GM18511 (cell line): ENCODE measurements around the gene LIPE.

Experiments used
- ATAC-seq: cut with Tn5 transposase; IDR thresholded peaks from one replicate; pipeline ENCODE4 v1.9.1; 2021; ENCODE audit warnings: mild to moderate bottlenecking, moderate library complexity; ENCODE audit not compliant: unreplicated experiment

The LIPE gene

DNA sequence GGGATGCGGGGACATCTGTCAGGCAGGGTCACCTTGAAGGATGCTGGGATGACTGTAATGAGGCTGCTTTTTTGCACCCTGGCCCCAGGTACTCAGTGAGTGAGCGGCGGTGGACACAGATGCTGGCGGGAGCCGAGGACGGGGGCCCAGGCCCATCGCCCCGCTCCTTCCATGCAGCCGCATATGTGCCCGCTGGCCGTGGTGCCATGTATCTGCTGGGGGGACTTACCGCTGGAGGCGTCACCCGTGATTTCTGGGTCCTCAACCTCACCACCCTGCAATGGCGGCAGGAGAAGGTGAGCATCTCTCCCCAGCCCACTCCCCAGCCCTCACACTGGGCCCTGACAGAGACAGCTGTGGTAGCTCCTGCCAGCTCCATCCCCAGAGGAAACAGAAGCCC is 70.5 kb downstream of the LIPE start:
- ATAC-seq: no peak

DNA sequence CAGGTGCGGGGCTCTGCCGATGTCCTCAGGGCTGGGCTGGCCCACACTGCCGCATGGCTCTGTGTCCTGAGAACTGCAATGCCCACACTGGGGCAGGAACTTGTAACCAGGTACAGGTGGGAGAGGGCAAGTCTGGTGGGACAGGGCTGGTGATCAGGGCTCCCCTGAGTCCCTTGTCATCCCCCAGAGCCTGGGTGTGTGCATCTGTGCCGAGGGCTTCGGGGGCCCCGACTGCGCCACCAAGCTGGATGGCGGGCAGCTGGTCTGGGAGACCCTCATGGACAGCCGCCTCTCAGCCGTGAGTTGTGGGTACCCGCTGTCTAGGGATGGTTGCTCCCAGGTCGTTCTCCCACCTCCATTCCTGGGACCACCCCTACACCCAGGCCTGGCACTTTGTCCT is 71.3 kb downstream of the LIPE start:
- ATAC-seq: no peak

DNA sequence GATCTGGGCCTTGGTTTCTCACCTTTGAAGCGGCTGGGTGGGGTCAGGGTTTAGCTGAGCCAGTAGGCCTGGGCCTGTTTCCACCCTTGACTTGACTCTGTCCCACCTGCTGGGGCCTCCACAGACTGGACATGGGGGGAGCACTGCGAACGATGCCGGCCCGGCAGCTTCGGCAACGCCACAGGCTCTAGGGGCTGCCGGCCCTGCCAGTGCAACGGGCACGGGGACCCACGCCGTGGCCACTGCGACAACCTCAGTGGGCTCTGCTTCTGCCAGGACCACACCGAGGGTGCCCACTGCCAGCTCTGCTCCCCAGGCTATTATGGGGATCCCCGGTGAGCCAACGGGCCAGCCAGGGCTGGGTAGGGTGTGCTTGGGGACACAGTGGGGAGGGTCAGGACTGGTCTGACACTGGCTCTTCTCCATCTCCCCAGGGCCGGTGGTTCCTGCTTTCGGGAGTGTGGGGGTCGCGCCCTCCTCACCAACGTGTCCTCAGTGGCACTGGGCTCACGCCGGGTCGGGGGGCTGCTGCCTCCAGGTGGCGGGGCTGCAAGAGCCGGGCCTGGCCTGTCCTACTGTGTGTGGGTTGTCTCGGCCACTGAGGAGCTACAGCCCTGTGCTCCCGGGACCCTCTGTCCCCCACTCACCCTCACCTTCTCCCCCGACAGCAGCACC is 73.7 kb downstream of the LIPE start:
- ATAC-seq: no peak

DNA sequence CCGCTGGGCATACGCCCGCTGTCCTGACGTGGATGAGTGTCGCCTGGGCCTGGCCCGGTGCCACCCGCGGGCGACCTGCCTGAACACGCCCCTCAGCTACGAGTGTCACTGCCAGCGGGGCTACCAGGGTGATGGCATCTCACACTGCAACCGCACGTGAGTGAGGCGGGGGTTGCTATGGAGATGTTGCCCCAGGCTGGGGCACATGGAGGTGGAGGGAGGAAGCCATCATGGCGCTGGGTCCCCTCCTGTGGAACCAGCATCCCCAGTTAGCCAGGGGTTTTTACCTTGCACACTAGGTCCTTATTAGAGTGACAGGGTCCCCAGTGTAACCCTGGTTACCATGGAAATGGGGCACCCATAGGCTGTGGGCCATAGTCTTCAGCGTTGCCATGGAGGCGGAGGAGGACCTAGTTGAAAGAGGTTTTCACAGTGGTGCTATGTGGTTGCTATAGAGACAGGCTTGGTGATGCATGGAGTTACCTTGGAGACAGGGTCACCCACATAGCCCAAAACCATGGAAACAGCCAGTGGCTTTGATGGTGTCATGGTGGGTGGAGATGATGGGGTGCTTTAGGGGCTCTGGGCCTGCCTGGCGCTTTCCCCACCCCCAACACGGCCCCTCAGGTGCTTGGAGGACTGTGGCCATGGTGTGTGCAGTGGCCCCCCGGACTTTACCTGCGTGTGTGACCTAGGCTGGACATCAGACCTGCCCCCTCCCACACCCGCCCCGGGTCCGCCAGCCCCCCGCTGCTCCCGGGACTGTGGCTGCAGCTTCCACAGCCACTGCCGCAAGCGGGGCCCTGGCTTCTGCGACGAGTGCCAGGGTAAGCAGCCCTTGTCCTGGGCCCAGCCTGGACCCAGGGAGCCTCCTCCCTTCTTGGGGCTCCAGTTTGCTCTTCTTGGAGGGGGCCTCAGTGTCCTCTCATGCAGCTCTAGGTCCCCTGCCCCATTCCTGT is 74.6 kb downstream of the LIPE start:
- ATAC-seq: no peak
